HL-60 (cell line): Measurements from ENCODE around the gene TSPAN10.

Source experiments
- DNase-seq, 2 experiments: peaks; one replicate each; pipeline ENCODE4 v3.0.0-alpha.2; 2010 to 2020; ENCODE audit warnings: low read depth in 1 of 2, low spot score in 1 of 2
- H3K27ac ChIP-seq: fragments of 250-450 bp; sonication (Bioruptor Pico); replicated peaks from 2 replicates; pipeline ENCODE4 v1.5.1; 2020; ENCODE audit warnings: mild to moderate bottlenecking, moderate library complexity
- H3K27me3 ChIP-seq: fragments of 250-450 bp; sonication (Bioruptor Pico); 2 replicates; pipeline ENCODE4 v1.5.1; 2021; ENCODE audit warnings: mild to moderate bottlenecking, moderate library complexity; ENCODE audit not compliant: insufficient read depth, poor library complexity, severe bottlenecking
- H3K4me3 ChIP-seq: replicated peaks from 2 replicates; pipeline ENCODE4 v1.5.1; 2011; ENCODE audit warnings: mild to moderate bottlenecking, control low read depth, low read length; ENCODE audit not compliant: insufficient read depth
- CTCF ChIP-seq: IDR thresholded peaks from one replicate; pipeline ENCODE4 v1.5.1; 2011; ENCODE audit warnings: low read length, control low read depth, inconsistent platforms; ENCODE audit not compliant: insufficient read depth
- GABPA ChIP-seq: IDR thresholded peaks from 2 replicates; pipeline ENCODE4 v1.6.1; 2012; ENCODE audit warnings: low read depth
- POLR2AphosphoS5 ChIP-seq: IDR thresholded peaks from 2 replicates; pipeline ENCODE4 v1.6.1; 2012; ENCODE audit warnings: low read depth
- SPI1 ChIP-seq: IDR thresholded peaks from 2 replicates; pipeline ENCODE4 v1.6.1; 2012; ENCODE audit warnings: low read depth, mild to moderate bottlenecking, borderline replicate concordance
- TF ChIP-seq, protein P1 (sequence below): IDR thresholded peaks from 2 replicates; pipeline ENCODE4 v1.6.1; 2012; ENCODE audit warnings: low read depth; ENCODE audit not compliant: insufficient replicate concordance

The TSPAN10 gene

GRCh38 chr17:81666342-81667191 is 29.6 kb downstream of the TSPAN10 start, which contains the start of the genes CCDC137 and OXLD1:
Gene CCDC137 (plus strand): TSS chr17:81666737. CDS start chr17:81666767, 30 bp downstream.
Gene OXLD1 (minus strand): TSS chr17:81666605. CDS start chr17:81666577, 28 bp downstream.
- Histone ChIP-seq H3K27ac (peak within 1 kb of the TSS; percentile 93), H3K4me3 (peak within 1 kb of the TSS; percentile 93), H3K27me3 (no peaks in the 10 kb centered on the region)
- DNase-seq: peak; percentile 97 to 99
- TF ChIP-seq CTCF: no peak
- TF ChIP-seq, protein P1, sequence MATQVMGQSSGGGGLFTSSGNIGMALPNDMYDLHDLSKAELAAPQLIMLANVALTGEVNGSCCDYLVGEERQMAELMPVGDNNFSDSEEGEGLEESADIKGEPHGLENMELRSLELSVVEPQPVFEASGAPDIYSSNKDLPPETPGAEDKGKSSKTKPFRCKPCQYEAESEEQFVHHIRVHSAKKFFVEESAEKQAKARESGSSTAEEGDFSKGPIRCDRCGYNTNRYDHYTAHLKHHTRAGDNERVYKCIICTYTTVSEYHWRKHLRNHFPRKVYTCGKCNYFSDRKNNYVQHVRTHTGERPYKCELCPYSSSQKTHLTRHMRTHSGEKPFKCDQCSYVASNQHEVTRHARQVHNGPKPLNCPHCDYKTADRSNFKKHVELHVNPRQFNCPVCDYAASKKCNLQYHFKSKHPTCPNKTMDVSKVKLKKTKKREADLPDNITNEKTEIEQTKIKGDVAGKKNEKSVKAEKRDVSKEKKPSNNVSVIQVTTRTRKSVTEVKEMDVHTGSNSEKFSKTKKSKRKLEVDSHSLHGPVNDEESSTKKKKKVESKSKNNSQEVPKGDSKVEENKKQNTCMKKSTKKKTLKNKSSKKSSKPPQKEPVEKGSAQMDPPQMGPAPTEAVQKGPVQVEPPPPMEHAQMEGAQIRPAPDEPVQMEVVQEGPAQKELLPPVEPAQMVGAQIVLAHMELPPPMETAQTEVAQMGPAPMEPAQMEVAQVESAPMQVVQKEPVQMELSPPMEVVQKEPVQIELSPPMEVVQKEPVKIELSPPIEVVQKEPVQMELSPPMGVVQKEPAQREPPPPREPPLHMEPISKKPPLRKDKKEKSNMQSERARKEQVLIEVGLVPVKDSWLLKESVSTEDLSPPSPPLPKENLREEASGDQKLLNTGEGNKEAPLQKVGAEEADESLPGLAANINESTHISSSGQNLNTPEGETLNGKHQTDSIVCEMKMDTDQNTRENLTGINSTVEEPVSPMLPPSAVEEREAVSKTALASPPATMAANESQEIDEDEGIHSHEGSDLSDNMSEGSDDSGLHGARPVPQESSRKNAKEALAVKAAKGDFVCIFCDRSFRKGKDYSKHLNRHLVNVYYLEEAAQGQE: peak; percentile 55
- peak; percentile 97 for TF ChIP-seq SPI1
- peak; percentile 97 for TF ChIP-seq POLR2AphosphoS5
- TF ChIP-seq GABPA: peak; percentile 94

DNA sequence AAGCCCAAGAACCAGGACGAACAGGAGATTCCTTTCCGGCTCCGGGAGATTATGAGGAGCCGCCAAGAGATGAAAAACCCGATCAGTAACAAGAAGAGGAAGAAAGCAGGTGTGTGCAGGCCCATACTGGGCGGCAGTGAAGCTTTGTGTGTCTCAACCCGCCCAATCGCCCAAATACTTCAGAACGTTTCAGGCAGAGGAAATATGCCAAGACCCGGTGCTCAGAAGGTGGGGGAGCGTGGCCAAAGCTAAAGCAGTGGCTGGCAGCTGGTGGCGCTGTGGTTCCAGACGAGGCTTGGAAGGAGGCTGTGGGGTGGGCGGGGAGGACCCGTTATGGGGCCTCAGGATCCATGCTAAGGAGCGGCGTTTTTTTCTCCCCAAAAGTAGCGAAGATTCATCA is 30.8 kb downstream of the TSPAN10 start:
- TF ChIP-seq CTCF (peak; percentile 40), POLR2AphosphoS5 (no peak; the same call in 1 of the 2 replicates)
- TF ChIP-seq, protein P1: no peak
- Histone ChIP-seq H3K27ac (peak overlapping the region; percentile 93), H3K27me3 (no peaks in the 10 kb centered on the region), H3K4me3 (peak overlapping the region; percentile 49)
- DNase-seq: peak; percentile 35 to 82

DNA sequence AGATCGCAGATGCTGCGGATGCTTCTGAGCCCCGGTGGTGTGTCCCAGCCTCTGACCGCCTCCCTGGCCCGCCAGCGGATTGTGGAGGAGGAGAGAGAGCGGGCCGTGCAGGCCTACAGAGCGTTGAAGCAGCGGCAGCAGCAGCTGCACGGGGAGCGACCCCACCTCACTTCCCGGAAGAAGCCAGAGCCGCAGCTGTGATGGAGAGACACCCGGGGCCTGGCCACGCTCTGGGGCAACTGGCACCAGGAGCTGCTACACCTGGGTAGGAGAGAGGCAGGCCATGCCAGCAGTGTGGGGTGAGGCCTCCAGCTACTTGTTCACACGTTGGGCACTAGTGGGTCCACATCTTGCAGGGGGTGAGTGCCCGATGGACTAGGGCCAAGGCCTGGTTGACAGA is 35.5 kb downstream of the TSPAN10 start:
- no peak for DNase-seq
- H3K4me3 ChIP-seq: no peak overlapping the region
- TF ChIP-seq GABPA (no peak), POLR2AphosphoS5 (no peak), SPI1 (no peak), CTCF (no peak)
- TF ChIP-seq, protein P1: no peak
- H3K27me3 ChIP-seq: no peaks in the 10 kb centered on the region
- no peak overlapping the region for H3K27ac ChIP-seq
